Effector memory CD8-positive, alpha-beta T cell (primary cell): ENCODE results near the gene ZNF423.

ENCODE experiments used
- ATAC-seq: fragments of 150-1000 bp; cut with Tn5 transposase; replicated peaks from 2 replicates; pipeline ENCODE4 v1.10.0; 2021; ENCODE audit warnings: mild to moderate bottlenecking, moderate library complexity
- DNase-seq, 3 experiments: peaks; one replicate each; pipeline ENCODE4 v3.0.0; 2021
- H3K27ac Mint-ChIP-seq, 2 donors: one replicate each; pipeline ENCODE4 v1.8.0; 2022; ENCODE audit warnings: mild to moderate bottlenecking in 2 of 2, mixed read lengths in 2 of 2, moderate library complexity in 2 of 2
- H3K27me3 Mint-ChIP-seq, 2 donors: one replicate each; pipeline ENCODE4 v1.8.0; 2022; ENCODE audit warnings: mixed read lengths in 2 of 2
- H3K36me3 Mint-ChIP-seq: one replicate; pipeline ENCODE4 v1.8.0; 2022; ENCODE audit warnings: mild to moderate bottlenecking, moderate library complexity, mixed read lengths; ENCODE audit not compliant: insufficient read depth
- H3K4me1 Mint-ChIP-seq, 2 donors: one replicate each; pipeline ENCODE4 v1.8.0; 2022; ENCODE audit warnings: low read depth in 2 of 2, mixed read lengths in 2 of 2
- H3K4me3 Mint-ChIP-seq, 2 donors: one replicate each; pipeline ENCODE4 v1.8.0; 2022; ENCODE audit warnings: mild to moderate bottlenecking in 2 of 2, mixed read lengths in 2 of 2, moderate library complexity in 2 of 2
- H3K9me3 Mint-ChIP-seq, 2 donors: one replicate each; pipeline ENCODE4 v1.8.0; 2022; ENCODE audit warnings: mixed read lengths in 2 of 2

ZNF423 gene

DNA sequence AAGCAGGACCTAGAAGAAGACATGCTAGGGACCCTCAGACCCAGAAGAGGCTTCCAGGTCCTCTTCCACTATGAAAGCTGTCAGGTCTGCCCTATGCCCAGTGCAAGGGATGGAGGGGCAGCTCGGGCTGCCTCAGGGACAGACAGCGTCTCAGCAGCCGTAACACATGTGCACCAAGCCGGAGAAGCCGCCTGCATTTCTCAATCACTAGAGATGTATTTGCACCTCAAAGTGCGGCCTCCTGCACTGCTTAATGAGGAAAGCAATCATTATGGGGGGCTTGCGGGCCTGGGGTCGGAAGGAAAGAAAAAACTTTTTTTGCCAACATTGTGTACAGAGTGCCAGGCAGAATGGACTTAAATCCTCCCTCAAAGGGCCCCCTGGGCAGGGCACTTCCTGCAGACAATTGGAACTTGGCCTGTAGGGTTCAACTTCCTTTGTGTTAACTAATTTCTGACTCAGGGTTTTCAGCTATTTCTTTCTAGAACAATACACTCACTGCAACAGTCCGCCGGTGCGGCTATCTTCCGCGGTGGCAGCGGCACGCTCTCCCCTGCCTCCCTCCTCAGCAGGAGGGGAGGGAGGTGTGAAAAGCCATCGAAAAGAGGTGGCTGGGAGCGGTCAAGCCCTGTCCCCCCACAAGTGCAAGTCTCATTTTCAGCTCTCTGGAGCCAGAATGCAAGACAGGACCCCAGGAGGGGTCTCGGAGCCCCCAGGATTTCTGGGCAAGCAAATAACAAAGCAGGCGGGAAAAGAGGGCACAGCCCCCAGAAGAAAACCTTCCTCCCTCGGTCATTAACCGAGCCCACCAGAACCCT, 101.2 kb downstream of the ZNF423 start:
- Mint-ChIP-seq H3K36me3 (no peaks in the 10 kb centered on the region), H3K27ac (no peak overlapping the region), H3K4me3 (no peak overlapping the region), H3K27me3 (peaks cover 58 to 90% of the 10 kb centered on the region in 2 donors), H3K4me1 (peaks cover 0 to 4% of the 10 kb centered on the region in 2 donors), H3K9me3 (no peaks in the 10 kb centered on the region)
- no peak for DNase-seq
- ATAC-seq, result no peak

DNA sequence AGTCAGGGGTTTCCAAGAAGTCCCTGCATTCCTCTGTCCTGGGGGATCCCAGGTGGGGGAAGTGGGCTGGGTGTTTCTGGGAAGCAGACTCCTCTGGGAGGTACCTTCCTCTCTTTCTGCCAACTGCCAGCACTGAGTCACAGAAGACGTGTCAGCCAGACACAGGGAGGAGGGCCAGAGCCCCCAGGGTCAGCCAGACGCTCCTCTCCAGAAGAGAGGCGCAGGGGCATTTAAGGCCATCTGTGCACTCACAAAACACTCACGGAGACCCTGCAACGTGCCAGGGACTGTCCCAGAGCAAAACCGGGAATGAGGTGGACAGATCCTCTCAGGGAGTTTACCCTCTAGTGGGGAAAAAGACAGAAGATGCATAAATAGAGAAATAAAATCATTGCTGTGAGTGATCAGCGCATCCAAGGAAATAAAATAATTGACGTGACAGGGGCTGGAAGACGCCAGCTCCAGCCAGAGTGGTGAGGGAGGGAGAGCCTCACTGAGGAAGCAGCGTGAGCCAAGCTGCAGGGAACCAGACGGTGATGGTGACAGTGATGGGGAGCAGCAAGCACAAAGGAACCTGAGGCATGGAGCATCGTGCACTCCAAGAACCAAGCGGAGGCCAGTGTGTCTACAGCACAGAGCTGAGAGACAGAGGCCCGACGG, 105.4 kb downstream of the ZNF423 start:
- no peaks in the 10 kb centered on the region for H3K9me3 Mint-ChIP-seq
- H3K27ac Mint-ChIP-seq, result no peak overlapping the region
- peaks cover 0 to 3% of the 10 kb centered on the region in 2 donors for H3K4me1 Mint-ChIP-seq
- H3K36me3 Mint-ChIP-seq, result no peaks in the 10 kb centered on the region
- ATAC-seq (no peak), DNase-seq (no peak)
- no peak overlapping the region for H3K4me3 Mint-ChIP-seq
- H3K27me3 Mint-ChIP-seq, result peaks cover 50 to 80% of the 10 kb centered on the region in 2 donors

DNA sequence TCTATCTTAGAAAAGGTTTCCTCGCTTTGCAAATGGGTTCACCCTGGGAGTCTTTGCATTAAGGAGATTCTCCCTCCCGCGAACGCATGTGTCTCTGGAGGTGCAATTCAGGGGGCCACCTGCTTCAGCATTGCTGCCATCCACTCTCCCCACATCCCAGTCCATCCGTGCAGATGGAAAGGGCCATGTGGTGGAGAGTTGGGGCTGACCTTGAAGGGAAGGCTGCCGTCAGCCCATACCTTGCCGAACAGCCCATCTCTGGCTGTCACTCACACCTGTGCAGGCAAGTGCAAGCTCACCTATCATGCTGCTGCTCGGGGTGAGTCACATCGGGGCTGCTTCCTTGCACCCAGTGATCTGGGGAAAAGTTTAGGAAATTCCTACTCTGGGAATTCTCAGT, 106.1 kb downstream of the ZNF423 start:
- H3K4me1 Mint-ChIP-seq, result no peaks in the 10 kb centered on the region

DNA sequence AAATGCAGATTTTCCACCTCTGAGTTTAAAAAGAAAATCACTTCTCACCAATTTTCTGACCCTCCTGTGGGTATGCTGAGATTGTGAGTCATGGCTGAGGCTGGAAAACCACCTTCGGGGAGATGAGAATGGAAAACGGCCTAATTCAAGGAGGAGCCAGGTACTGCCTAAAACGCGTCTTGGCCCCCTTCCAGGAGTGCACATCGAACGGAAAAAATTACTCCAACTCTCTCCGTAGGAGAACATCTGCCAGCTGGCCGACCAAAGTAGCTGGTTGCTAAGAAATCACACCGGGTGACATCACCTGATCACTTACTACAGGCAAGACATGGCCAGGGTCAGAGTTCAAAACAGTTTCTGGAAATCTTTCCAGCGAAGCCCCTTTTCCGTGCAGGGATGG, 107.6 kb downstream of the ZNF423 start:
- ATAC-seq (no peak), DNase-seq (no peak)
- no peaks in the 10 kb centered on the region for H3K36me3 Mint-ChIP-seq
- H3K4me1 Mint-ChIP-seq, result no peaks in the 10 kb centered on the region
- no peaks in the 10 kb centered on the region for H3K9me3 Mint-ChIP-seq
- peaks cover 36 to 63% of the 10 kb centered on the region in 2 donors for H3K27me3 Mint-ChIP-seq
- H3K27ac Mint-ChIP-seq, result no peak overlapping the region
- no peak overlapping the region for H3K4me3 Mint-ChIP-seq

More for the DNA sequence above, 106.1 kb downstream of the ZNF423 start:
- Mint-ChIP-seq H3K36me3 (no peaks in the 10 kb centered on the region), H3K27ac (no peak overlapping the region), H3K9me3 (no peaks in the 10 kb centered on the region), H3K4me3 (no peak overlapping the region), H3K27me3 (peaks cover 45 to 78% of the 10 kb centered on the region in 2 donors)
- ATAC-seq (no peak), DNase-seq (no peak)

DNA sequence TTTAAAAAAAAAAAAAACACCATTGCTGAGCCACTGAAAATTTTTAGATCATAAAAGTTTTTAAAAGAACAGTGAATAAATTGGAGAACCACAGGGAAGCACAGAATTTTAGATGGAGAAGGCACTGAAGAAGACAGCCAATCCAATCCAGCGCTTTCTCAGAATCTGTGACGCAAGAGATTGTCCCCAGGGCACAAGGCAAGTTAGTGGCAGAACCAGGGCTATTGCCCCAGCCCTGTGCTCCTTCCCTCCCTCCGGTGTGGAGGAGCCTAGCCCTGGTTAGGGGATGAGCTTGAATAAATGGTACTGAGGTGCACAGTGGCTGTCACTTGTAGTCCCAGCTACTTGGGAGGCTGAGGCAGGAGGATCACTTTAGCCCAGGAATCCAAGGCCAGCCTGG, 108.3 kb downstream of the ZNF423 start:
- ATAC-seq (no peak), DNase-seq (no peak)
- Mint-ChIP-seq H3K9me3 (no peaks in the 10 kb centered on the region), H3K4me3 (no peak overlapping the region), H3K36me3 (no peaks in the 10 kb centered on the region), H3K27ac (no peak overlapping the region), H3K27me3 (peaks cover 29 to 58% of the 10 kb centered on the region in 2 donors), H3K4me1 (no peaks in the 10 kb centered on the region)

DNA sequence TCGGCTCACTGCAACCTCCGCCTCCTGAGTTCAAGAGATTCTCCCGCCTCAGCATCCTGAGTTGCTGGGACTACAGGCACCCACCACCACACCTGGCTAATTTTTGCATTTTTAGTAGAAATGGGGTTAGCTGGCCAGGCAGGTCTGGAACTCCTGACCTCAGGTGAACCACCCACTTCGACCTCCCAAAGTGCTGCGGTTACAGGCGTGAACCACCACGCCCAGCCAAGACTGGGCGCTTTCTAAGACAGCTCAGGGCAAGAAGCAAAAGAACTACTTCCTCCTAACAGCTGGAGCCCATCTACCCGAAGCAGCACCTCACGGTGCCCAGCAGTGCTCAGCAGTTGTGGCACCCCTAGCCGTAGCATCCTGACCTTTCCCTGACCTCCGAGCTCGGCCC, 109.4 kb downstream of the ZNF423 start:
- no peak for ATAC-seq
- Mint-ChIP-seq H3K27ac (no peak overlapping the region), H3K9me3 (no peaks in the 10 kb centered on the region), H3K27me3 (peaks cover 19 to 57% of the 10 kb centered on the region in 2 donors), H3K36me3 (no peaks in the 10 kb centered on the region), H3K4me3 (no peak overlapping the region), H3K4me1 (no peaks in the 10 kb centered on the region)
- DNase-seq, result no peak

DNA sequence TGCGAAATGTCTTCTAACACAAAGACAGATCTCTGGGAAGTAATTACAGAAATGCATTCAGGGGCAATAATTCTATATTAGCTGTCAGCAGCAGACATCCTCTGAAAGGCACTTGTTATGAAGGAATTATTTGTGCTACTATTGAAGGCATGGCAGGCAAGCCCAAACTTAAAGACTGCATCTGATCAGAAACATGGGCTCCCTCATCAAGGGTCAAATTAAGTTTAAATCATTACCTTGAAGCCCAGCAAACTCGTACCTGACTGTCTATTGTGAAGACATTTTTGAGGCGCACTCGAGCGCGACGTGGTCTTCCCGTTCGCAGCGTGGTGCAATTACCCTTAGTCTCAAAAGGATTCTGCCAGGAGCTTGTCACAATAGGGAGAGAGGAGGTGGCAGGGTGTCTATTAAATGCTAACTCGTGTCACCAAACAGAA, 110.6 kb downstream of the ZNF423 start:
- Mint-ChIP-seq H3K4me1 (no peaks in the 10 kb centered on the region), H3K9me3 (no peaks in the 10 kb centered on the region), H3K4me3 (no peak overlapping the region), H3K27ac (no peak overlapping the region), H3K36me3 (no peaks in the 10 kb centered on the region), H3K27me3 (peaks cover 10 to 45% of the 10 kb centered on the region in 2 donors)
- no peak for DNase-seq
- no peak for ATAC-seq

DNA sequence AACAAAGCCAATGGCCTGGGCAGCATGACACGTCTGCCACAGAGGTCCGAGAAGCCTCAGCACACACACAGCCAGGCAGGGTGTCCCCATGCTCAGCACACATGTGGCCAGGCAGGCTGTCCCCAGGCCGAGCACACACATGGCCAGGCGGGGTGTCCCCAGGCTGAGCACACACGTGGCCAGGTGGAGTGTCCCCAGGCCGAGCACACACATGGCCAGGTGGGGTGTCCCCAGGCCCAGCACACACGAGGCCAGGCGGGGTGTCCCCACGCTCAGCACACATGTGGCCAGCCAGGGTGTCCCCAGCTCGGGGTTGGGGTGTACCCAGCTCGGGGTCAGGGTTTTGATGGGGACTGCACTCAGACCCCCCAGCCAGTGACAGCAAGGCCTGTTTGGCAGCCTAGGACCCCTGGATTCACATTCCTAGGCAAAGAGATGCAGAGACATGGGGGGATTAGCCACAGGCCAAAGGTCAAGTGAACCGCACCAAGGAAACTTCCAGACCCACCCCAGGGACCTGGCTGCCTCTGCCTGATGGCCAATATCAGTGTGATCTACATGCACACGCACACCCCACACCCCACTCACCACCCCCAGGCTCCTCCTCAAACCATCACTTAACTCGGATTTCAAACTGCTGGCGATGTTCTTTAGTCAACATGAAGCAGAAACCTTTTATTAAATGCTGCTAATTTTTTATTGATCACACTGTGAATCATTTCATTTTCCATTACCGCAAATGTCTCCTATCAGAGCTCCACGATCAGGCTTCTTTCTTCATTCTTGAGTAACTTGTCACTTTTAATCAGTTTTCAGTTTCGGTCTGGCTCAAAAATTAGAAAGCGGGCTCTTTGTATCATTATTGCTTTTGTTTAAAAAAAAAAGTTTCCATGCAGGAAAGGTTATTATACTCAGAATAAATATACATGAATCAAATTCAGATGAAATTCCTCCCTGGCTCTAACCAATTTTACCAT, 111.4 kb downstream of the ZNF423 start:
- H3K27ac Mint-ChIP-seq, result no peak overlapping the region
- no peak overlapping the region for H3K4me3 Mint-ChIP-seq
- no peaks in the 10 kb centered on the region for H3K4me1 Mint-ChIP-seq
- DNase-seq (no peak), ATAC-seq (no peak)
- H3K9me3 Mint-ChIP-seq, result no peaks in the 10 kb centered on the region
- H3K36me3 Mint-ChIP-seq, result no peaks in the 10 kb centered on the region
- peaks cover 7 to 39% of the 10 kb centered on the region in 2 donors for H3K27me3 Mint-ChIP-seq

DNA sequence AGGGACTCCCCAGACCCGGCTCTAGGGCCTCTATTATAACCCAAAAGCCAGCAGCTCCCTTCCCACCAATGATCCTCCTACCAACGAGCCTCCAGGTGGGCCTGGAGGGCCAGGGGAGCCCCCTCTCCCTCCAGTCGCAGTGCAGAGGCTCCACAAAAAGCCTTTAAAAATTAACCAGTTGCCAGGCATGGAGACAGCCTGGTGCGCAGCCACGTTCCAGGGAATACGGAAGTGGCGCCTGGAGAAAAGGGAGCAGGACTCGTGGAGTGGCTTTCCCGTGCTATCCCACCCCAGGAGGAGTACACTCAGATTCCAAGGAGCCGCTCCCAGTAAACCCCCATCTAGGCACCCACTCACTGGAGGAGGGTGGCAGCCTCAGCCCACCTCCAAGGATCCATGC, 112.3 kb downstream of the ZNF423 start:
- Mint-ChIP-seq H3K4me1 (no peaks in the 10 kb centered on the region), H3K27ac (no peak overlapping the region), H3K9me3 (no peaks in the 10 kb centered on the region), H3K4me3 (no peak overlapping the region), H3K36me3 (no peaks in the 10 kb centered on the region), H3K27me3 (peaks cover 7 to 34% of the 10 kb centered on the region in 2 donors)
- DNase-seq, result no peak
- no peak for ATAC-seq

DNA sequence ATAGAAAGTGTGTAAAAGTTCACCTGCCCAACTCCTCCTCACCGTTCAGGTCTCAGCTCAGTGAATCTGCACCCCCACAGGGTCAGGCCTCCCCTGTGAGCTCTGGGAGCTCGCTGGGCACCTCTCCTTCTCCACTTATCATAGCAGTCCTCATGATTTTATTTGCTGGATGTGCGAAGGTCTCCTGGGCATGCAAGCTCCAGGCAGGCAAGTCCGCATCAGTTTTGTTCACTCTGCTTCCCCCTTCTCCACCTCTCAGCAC, 112.8 kb downstream of the ZNF423 start:
- ATAC-seq, result no peak
- peaks cover 7 to 29% of the 10 kb centered on the region in 2 donors for H3K27me3 Mint-ChIP-seq
- H3K27ac Mint-ChIP-seq, result no peak overlapping the region
- no peaks in the 10 kb centered on the region for H3K36me3 Mint-ChIP-seq
- no peak overlapping the region for H3K4me3 Mint-ChIP-seq
- no peaks in the 10 kb centered on the region for H3K4me1 Mint-ChIP-seq
- H3K9me3 Mint-ChIP-seq, result no peaks in the 10 kb centered on the region
- no peak for DNase-seq

DNA sequence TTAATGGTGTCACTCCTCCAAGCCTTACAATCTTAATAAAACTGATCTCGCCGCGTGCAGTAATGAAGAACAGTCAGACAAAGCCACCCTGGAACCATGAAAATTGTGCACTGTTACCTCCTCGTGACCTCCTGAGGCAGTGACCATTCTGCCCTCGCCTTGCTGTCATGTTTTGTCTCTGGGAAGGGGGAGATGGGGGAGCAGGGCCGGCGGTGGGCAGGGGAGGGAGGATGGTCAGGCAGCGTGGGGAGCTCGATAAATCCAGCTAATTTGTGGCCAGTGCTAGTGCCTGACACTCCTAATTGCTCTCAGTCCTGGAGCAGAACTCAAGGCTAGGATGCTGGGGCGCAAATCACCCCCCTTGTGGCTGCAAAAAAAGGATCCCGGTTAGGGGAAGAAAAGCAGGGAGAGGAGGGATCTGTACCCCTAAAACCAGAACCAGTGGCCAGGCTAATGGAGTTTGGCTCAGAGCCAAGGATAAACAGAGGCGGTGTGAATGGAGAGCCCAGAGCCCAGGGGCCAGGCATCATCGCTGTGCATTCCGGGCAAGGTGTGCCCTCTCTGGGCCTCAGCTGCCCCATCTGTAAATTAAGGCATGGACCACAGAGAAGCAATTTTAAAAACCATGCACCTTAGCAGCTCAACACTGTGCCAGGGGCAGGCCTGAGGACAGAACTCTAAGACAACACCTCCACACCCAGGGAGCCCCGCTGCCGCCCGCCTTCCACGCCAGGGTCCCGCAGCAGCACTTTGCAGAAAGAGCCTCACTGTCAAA, 113.3 kb downstream of the ZNF423 start:
- ATAC-seq (no peak), DNase-seq (no peak)
- no peak overlapping the region for H3K4me3 Mint-ChIP-seq
- peaks cover 7 to 29% of the 10 kb centered on the region in 2 donors for H3K27me3 Mint-ChIP-seq
- no peaks in the 10 kb centered on the region for H3K4me1 Mint-ChIP-seq
- H3K36me3 Mint-ChIP-seq, result no peaks in the 10 kb centered on the region
- H3K27ac Mint-ChIP-seq, result no peak overlapping the region
- no peaks in the 10 kb centered on the region for H3K9me3 Mint-ChIP-seq

DNA sequence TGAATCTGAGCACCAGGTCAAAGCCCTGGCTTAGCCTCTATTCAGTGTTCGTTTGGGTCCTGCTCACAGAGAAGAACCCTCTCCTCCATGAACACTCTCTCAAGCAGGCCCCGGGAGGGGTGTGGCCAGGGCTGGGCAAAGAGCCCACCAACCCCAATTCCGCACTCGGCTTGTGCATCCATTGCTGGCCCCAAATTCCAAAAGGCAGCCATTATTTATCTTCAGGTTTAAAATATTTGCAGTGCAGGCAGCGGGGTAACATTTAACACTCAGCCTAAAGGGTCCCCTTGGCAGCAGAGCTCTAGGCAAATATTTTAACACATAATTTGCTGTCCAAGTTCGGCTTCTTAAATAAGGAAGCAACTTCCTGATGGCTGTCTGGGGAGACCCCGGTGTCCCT, 115.7 kb downstream of the ZNF423 start:
- Mint-ChIP-seq H3K27me3 (peaks cover 0 to 15% of the 10 kb centered on the region in 2 donors), H3K4me3 (no peak overlapping the region), H3K9me3 (no peaks in the 10 kb centered on the region), H3K4me1 (no peaks in the 10 kb centered on the region), H3K27ac (no peak overlapping the region), H3K36me3 (no peaks in the 10 kb centered on the region)
- DNase-seq, result no peak
- no peak for ATAC-seq

DNA sequence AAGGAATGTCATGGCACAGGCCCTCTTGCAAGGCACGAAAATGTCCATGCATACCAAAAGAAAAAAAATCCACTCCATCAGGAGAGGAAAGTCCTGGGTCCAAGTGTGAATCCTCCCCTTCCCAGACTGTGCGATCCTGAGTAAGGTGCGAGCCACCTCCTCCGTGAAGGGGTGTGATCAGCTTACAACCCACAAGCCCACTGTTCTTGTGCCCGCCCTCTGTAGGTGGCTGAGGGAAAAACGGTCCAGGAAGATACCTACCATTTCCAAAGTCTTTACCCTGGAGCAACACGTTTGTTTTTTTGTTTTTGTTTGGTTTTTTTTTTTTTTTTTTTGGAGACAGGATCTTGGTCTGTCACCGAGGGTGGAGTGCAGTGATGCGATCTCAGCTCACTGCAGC, 116.5 kb downstream of the ZNF423 start:
- Mint-ChIP-seq H3K4me3 (no peak overlapping the region), H3K36me3 (no peaks in the 10 kb centered on the region), H3K4me1 (no peaks in the 10 kb centered on the region), H3K27me3 (peaks cover 0 to 12% of the 10 kb centered on the region in 2 donors), H3K27ac (no peak overlapping the region), H3K9me3 (no peaks in the 10 kb centered on the region)
- DNase-seq (no peak), ATAC-seq (no peak)
